NCI-H146 (cell line): ENCODE measurements around the gene ALKBH2.

Source experiments
- DNase-seq: peaks from one replicate; lab custom pipeline; 2025; lab: John Stamatoyannopoulos, UW

ALKBH2 gene

DNA sequence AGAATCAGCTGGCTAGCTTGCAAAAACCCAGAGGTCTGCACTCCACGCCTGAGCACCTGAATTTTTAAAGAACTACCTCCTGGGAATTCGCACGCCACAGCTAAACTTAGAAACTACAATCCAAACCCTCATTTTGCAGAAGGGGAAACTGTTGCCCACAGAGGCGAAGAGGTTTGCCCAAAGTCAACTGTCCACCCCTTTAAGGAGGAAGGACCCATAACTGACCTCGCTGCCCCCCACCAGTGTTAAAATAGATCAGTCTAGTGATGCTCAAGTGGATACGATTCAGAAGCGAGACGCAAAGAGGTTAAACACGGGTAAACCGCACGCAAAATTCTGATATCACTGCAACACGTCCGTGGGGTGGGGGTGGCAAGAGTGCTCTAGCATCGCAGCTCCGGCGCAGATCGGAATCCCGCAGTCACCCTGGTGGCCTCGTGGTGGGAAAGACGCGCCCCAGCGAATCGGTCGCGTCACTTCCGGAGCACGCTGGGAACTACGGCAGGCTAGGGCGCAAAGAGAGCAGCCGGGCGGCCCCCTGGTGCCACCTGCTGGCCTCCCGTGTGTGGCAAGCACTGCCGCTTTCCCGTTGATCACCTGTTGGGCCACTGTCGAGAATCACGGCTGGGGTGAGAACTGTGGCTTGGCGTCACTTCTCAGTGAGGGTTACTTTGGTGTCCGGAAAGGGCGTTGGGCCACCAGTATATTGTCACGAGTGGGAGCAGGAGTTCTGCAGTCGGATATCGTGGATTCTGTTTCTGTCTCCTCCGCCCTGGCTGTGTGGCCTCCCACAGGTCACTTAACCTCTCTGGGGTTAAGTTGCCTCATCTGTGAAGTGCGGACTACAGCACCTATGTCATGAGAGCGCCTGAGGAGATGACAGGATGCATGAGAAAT lies at the start of gene ALKBH2:
Gene ALKBH2 (minus strand): TSS at position 451 of the 897 bp plus-strand sequence. CDS start 686 bp downstream, outside the sequence.
- DNase-seq: peak; percentile 91

- DNase-seq: no peak
Observed at GRCh38 chr12:109140560-109140959, 47.3 kb upstream of the ALKBH2 start.

- no peak for DNase-seq
Observed at GRCh38 chr12:109139791-109140190, 46.5 kb upstream of the ALKBH2 start.

- no peak for DNase-seq
Observed at GRCh38 chr12:109139360-109139759, 46.1 kb upstream of the ALKBH2 start.

DNA sequence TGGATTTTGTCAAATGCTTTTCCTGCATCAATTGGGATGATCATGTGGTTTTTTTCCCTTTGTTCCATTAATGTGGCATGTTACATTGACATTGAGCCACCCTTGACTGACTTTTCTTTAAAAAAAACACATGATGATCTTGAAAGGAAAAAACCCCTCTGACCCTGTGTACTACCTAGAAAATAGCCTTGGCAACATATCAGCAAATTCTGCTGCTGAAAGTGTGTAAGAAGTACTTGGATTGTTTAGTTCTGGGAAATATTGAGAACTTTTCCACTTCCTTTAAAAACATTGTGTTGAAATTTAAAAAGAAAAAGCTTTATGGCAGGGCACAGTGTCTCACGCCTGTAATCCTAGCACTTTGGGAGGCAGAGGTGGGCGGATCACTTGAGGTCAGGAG lies 43.8 kb upstream of the ALKBH2 start:
- DNase-seq: no peak

GRCh38 chr12:109134186-109134917 lies 41.1 kb upstream of the ALKBH2 start:
- no peak for DNase-seq

DNA sequence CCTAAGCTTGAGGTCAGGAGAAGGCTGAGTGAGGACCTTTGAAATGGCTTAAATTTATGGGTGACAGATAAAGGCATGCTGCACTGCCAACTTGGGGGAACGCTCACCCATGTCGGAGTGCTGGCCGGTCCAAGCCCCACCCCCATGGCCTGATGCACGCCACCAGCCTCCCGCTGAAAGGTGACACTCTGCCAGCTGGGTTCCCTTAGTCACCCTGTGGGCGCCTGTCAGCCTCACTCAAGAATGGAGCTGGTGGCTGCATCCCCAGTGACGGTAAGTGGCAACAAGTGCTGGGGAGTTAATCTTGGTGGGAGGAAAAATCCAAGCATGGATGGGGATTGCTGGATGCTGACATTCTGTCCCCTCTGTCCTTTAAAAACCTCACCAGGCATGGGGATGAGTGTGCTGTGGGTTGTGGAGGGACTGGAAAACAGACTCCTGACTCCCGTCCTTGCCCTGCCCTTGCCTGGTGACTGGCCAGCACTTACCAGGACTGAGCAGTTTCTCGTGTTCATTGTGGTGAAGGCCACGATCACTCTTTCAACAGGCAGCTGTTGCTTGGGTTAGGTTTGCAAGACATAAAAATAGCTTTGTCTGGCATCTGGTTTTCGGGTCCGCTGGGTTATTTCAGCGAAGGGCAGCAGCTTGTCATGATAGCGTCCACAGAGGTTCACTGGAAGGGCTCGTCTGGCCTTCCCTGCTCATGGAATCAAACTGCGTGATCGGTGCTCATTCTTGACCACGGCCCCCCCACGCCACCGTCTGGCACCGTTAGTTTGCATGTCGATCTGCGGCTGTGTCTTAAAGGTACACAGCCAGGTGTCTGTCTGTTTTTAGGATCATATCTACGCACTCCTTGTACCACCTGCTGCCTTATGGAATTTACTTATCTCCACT lies 38.1 kb upstream of the ALKBH2 start:
- peak; percentile 38 for DNase-seq

DNA sequence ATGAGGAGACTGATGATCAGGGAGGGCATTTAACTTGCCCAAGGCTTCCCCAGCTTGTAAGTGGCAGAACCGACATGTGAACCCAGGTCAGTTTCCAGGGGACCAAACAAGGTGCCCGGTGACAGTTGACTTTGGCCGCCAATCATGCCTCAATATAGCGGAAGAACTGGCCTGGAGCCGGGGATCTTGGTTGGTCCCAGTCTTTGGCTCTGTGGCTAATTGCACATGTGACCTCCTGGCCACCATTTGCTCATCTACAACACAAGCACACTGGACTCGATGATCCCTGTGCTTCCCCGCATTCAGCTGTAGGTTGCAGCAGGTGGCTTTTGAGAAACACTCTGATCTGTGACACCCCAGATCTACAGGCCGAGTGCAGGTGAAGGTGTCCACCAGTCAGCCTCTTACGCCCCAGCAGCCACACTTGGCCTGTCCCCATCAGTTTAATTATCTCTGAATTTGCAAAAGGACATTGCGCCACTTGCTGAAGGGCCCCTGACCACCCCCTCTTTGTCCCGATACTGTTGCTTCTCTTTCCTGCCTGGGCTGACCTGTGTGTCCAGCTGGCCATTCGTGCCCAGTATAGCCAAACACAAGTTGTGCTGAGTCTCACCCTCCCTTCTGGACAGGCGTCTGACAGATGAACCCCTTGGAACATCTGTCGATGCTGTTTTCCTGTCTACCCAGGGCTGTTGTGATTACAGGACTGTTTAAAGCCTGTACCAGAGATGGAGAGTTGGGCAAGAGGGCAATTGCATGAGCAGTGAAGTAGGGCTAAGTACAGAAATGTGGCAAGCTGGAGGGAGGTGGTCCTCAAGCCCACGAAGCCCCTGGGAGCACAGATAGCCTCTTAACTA lies 37.3 kb upstream of the ALKBH2 start:
- no peak for DNase-seq

DNA sequence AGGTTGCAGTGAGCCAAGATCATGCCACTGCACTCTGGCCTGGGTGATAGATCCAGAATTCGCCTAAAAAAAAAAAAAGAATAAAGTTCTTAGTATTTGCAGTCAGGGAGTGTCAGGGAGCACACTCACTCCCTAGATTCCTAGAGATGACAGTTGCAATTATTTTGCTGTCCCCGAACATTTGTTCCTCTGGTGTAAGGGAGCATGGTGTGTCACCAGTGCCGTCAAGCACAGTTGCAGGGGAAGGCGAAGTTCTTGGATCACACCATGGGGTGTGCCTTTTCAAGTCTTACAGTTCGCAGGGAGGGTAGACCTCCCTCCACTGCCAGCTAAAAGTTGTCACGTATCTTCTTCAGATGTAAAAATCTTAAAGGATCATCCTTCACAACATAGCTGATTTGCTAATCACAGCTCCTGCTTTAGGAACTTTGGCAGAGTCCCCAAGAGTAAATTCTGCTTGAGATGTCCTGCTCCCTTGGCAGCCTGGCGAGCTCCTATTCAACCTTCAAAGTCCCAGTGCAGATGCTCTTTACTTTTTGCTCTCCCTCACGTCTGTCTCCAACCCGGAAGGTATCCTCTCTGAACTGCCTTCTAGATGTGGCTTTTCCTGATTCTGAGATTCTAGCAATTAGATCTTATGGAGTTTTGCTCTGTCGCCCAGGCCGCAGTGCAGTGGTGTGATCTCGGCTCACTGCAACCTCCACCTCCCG lies 34.4 kb upstream of the ALKBH2 start:
- no peak for DNase-seq

- no peak for DNase-seq
Observed at GRCh38 chr12:109126784-109127183, 33.5 kb upstream of the ALKBH2 start.

GRCh38 chr12:109125791-109126190 lies 32.5 kb upstream of the ALKBH2 start:
- DNase-seq: peak; percentile 82

DNA sequence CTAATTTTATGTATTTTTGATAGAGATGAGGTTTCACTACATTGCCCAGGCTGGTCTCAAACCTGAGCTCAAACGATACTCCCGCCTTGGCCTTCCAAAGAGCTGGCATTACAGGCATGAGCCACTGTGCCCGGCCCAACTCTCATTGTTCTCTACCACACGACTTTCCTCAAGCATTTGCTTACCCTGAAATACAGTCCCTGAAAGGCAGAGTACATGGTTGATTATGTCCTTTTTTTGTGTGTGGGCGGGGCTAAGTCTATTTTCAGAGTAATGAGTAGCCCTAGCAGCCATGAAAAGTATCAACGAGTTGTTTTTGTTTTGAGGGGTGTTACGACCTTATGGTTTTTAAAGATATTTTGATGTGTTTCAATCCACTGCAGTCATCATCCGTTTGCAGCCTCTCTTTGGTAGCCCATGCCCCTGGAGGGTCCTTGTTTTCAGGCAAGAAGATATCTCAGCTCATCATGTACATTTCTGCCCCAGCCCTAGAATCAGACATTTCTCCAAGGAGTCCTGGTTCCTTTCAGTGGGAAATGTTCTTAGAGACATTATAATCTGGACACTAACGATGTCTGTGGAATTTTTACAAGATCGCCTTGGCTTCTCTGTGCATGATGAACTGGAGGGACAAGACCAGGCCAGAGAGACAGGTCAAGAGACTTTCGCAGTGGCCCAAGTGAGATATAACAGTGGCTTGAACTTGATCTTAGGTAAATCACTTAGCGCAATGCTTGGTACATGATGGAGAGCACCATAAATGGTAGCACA lies 31.8 kb upstream of the ALKBH2 start:
- DNase-seq: no peak

- DNase-seq: no peak
Observed at GRCh38 chr12:109121346-109121880, 28.1 kb upstream of the ALKBH2 start.

GRCh38 chr12:109120557-109120956 lies 27.3 kb upstream of the ALKBH2 start:
- no peak for DNase-seq

GRCh38 chr12:109120095-109120494 lies 26.8 kb upstream of the ALKBH2 start:
- DNase-seq: no peak

DNA sequence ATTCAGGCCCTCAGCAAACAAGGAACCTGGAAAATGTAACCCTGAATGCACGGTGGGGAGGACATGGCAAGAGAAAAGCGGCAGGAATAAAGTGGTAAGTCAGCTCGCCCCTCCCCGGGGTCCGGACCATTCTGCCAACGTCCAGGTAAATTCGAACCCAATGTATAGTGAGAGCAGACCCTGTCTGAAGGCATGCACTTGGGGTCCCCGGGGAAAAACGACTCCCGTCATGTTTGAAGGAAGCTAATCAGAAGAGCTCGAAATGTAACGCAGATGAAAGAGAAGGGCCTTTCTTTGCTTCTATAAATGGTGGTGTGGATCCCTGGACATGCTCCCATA lies 23.3 kb upstream of the ALKBH2 start:
- no peak for DNase-seq

- DNase-seq: peak; percentile 80
Observed at GRCh38 chr12:109115758-109116610, 22.7 kb upstream of the ALKBH2 start, which contains the start of gene ACACB. Gene ACACB (plus strand): TSS chr12:109116587. CDS start chr12:109139406, 22,819 bp downstream.

DNA sequence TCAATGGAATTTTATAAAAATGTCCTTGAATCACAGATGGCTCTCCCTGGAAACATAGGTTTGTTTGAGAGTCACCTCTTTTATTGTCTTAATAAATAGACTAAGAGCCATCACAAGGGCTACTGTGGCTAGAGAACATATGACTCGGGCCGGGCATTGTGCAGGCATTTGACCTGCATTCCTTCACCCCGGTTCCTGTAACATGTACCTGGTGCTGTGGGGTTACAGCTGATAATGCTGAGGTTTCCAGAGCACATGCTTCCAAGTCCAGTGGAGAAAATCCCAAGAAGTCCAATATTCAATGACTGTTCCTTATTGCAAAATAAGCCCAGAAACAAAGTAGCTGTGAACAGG lies 22.1 kb upstream of the ALKBH2 start:
- DNase-seq: no peak

GRCh38 chr12:109114644-109115043 lies 21.4 kb upstream of the ALKBH2 start:
- no peak for DNase-seq
